Measurements from ENCODE around the gene CFAP58.

Gene CFAP58

GRCh38 chr10:104487794-104488438 lies 134.3 kb downstream of the CFAP58 start:
- no peak for DNase-seq

- no peak for DNase-seq
Measured at GRCh38 chr10:104488439-104488832, 134.8 kb downstream of the CFAP58 start.

- DNase-seq = no peak
Measured at GRCh38 chr10:104492329-104492940, 138.8 kb downstream of the CFAP58 start.

- no peak for DNase-seq
Measured at GRCh38 chr10:104498347-104499081, 144.9 kb downstream of the CFAP58 start.

- no peak for DNase-seq
Measured at GRCh38 chr10:104501449-104501848, 147.8 kb downstream of the CFAP58 start.

- no peak for DNase-seq
Measured at GRCh38 chr10:104501864-104502579, 148.4 kb downstream of the CFAP58 start.

GRCh38 chr10:104502907-104503306 lies 149.3 kb downstream of the CFAP58 start:
- no peak for DNase-seq
